Neural cell (in vitro differentiated cells): ENCODE data around the gene NR0B1. TPM values are rescaled to one million over a fixed set of nuclear protein-coding genes. Genes with fewer than 3 reads are reported as not detected.

Experiments
- H2AFZ ChIP-seq: fragments of 200-600, 300-800 bp; sonication (generic), shearing (Covaris generic); 2 replicates; pipeline ENCODE4 v1.6.0; 2014; ENCODE audit warnings: low read depth, mild to moderate bottlenecking, antibody characterized with exemption, low read length, moderate library complexity
- H3F3A ChIP-seq: fragments of 200-600 bp; shearing (Covaris generic); 2 replicates; pipeline ENCODE4 v1.6.1; 2016; ENCODE audit warnings: mild to moderate bottlenecking, moderate library complexity, mixed read lengths, antibody characterized with exemption, low read length; ENCODE audit not compliant: insufficient read depth, poor library complexity, severe bottlenecking
- H3K27ac ChIP-seq: fragments of 200-600, 300-800 bp; sonication (generic), shearing (Covaris generic); 2 replicates; pipeline ENCODE4 v1.5.1; 2014; ENCODE audit warnings: mild to moderate bottlenecking, low read length, moderate library complexity
- H3K27me3 ChIP-seq: fragments of 300-800, 200-600 bp; sonication (generic), shearing (Covaris generic); 2 replicates; pipeline ENCODE4 v1.6.0; 2014; ENCODE audit warnings: mild to moderate bottlenecking, low read depth, low read length, moderate library complexity; ENCODE audit not compliant: insufficient read depth
- H3K36me3 ChIP-seq: fragments of 300-800, 200-600 bp; sonication (generic), shearing (Covaris generic); 2 replicates; pipeline ENCODE4 v1.5.1; 2014; ENCODE audit warnings: mild to moderate bottlenecking, antibody characterized with exemption, low read length, moderate library complexity; ENCODE audit not compliant: insufficient read depth
- H3K4me2 ChIP-seq: fragments of 300-800, 200-600 bp; sonication (generic), shearing (Covaris generic); 2 replicates; pipeline ENCODE4 v1.6.0; 2014; ENCODE audit warnings: mild to moderate bottlenecking, low read length
- H3K4me3 ChIP-seq: fragments of 300-800, 200-600 bp; sonication (generic), shearing (Covaris generic); 2 replicates; pipeline ENCODE4 v1.5.1; 2014; ENCODE audit warnings: mild to moderate bottlenecking, low read length, moderate library complexity
- H3K79me2 ChIP-seq: fragments of 200-600 bp; shearing (Covaris generic); replicated peaks from 2 replicates; pipeline ENCODE4 v1.6.0; 2014; ENCODE audit warnings: mild to moderate bottlenecking, low read length, moderate library complexity; ENCODE audit not compliant: insufficient read depth
- H3K9ac ChIP-seq: fragments of 300-800, 200-600 bp; sonication (generic), shearing (Covaris generic); 2 replicates; pipeline ENCODE4 v1.6.1; 2016; ENCODE audit warnings: mild to moderate bottlenecking, low read length, mixed read lengths
- H3K9me2 ChIP-seq: fragments of 200-600 bp; shearing (Covaris generic); 2 replicates; pipeline ENCODE4 v1.6.1; 2016; ENCODE audit warnings: mild to moderate bottlenecking, low read length, mixed read lengths; ENCODE audit not compliant: insufficient read depth
- H3K9me3 ChIP-seq: fragments of 200-600, 300-800 bp; sonication (generic), shearing (Covaris generic); 2 replicates; pipeline ENCODE4 v1.6.1; 2016; ENCODE audit warnings: mild to moderate bottlenecking, mixed run types, low read length, moderate library complexity, mixed read lengths
- H4K20me1 ChIP-seq: fragments of 200-600 bp; shearing (Covaris generic); 2 replicates; pipeline ENCODE4 v1.6.1; 2016; ENCODE audit warnings: mild to moderate bottlenecking, mixed run types; ENCODE audit not compliant: insufficient read depth
- CTCF ChIP-seq: fragments of 450-650 bp; IDR thresholded peaks from 2 replicates; pipeline ENCODE4 v1.5.1; 2014; ENCODE audit warnings: antibody characterized with exemption, mild to moderate bottlenecking, moderate library complexity; ENCODE audit not compliant: poor library complexity, severe bottlenecking
- EP300 ChIP-seq: fragments of 450-650 bp; conservative IDR thresholded peaks from 2 replicates; pipeline ENCODE4 v1.6.1; 2014; ENCODE audit warnings: antibody characterized with exemption, mild to moderate bottlenecking, moderate library complexity; ENCODE audit not compliant: poor library complexity, severe bottlenecking
- EZH2 ChIP-seq: fragments of 200-600, 300-800 bp; shearing (Covaris generic), sonication (generic); IDR thresholded peaks from 2 replicates; pipeline ENCODE4 v1.6.1; 2014; ENCODE audit warnings: antibody characterized with exemption, low read length, borderline replicate concordance, mild to moderate bottlenecking; ENCODE audit not compliant: insufficient read depth, poor library complexity, severe bottlenecking
- MXI1 ChIP-seq: fragments of 450-650 bp; conservative IDR thresholded peaks from 2 replicates; pipeline ENCODE4 v1.6.1; 2014; ENCODE audit warnings: antibody characterized with exemption, mild to moderate bottlenecking; ENCODE audit not compliant: poor library complexity, severe bottlenecking
- POLR2AphosphoS5 ChIP-seq: IDR thresholded peaks from 2 replicates; pipeline ENCODE4 v1.6.1; 2012
- RAD21 ChIP-seq: fragments of 450-650 bp; conservative IDR thresholded peaks from 2 replicates; pipeline ENCODE4 v1.6.1; 2014; ENCODE audit warnings: antibody characterized with exemption, mild to moderate bottlenecking, moderate library complexity
- REST ChIP-seq: IDR thresholded peaks from 2 replicates; pipeline ENCODE4 v1.6.1; 2012; ENCODE audit warnings: borderline replicate concordance
- SMC3 ChIP-seq: fragments of 450-650 bp; conservative IDR thresholded peaks from 2 replicates; pipeline ENCODE4 v1.6.1; 2014; ENCODE audit warnings: antibody characterized with exemption, mild to moderate bottlenecking, moderate library complexity; ENCODE audit not compliant: poor library complexity
- TAF1 ChIP-seq: IDR thresholded peaks from 2 replicates; pipeline ENCODE4 v1.6.1; 2012; ENCODE audit warnings: low read depth
- polyA plus RNA-seq: library from polyadenylated mRNA; depleted of rRNA; stranded (reverse); fragments of >200 nt; gene quantifications from 2 replicates; pipeline ENCODE4 v1.2.3, GENCODE V29; 2014

Gene NR0B1
- polyA plus RNA-seq, 1 donor from 2014 or later = not detected

GRCh38 chrX:30296408-30297254 is 12.6 kb downstream of the NR0B1 start:
- H3F3A ChIP-seq = no peaks in the 10 kb centered on the region
- no peaks in the 10 kb centered on the region for H3K9me2 ChIP-seq
- no peak for TF ChIP-seq EZH2
- no peak for TF ChIP-seq RAD21
- no peak for TF ChIP-seq REST
- no peak for TF ChIP-seq EP300
- TF ChIP-seq CTCF = no peak
- TF ChIP-seq POLR2AphosphoS5 = no peak
- TF ChIP-seq TAF1 = no peak
- TF ChIP-seq SMC3 = no peak
- no peak for TF ChIP-seq MXI1
- no peaks in the 10 kb centered on the region for H3K79me2 ChIP-seq
- no peaks in the 10 kb centered on the region for H3K27me3 ChIP-seq
- H3K4me3 ChIP-seq = no peak overlapping the region
- H3K9ac ChIP-seq = no peak overlapping the region
- no peak overlapping the region for H2AFZ ChIP-seq
- H3K27ac ChIP-seq = no peak overlapping the region
- H3K36me3 ChIP-seq = no peaks in the 10 kb centered on the region
- no peaks in the 10 kb centered on the region for H3K9me3 ChIP-seq
- H4K20me1 ChIP-seq = no peaks in the 10 kb centered on the region
- no peak overlapping the region for H3K4me2 ChIP-seq

GRCh38 chrX:30283456-30284200 is 25.6 kb downstream of the NR0B1 start:
- Histone ChIP-seq H3K4me2 (no peak overlapping the region), H3F3A (no peaks in the 10 kb centered on the region), H3K27me3 (no peaks in the 10 kb centered on the region), H3K9me2 (no peaks in the 10 kb centered on the region), H3K9me3 (no peaks in the 10 kb centered on the region), H2AFZ (no peak overlapping the region), H4K20me1 (no peaks in the 10 kb centered on the region), H3K79me2 (no peaks in the 10 kb centered on the region), H3K9ac (no peak overlapping the region), H3K4me3 (no peak overlapping the region), H3K27ac (no peak overlapping the region), H3K36me3 (no peaks in the 10 kb centered on the region)
- TF ChIP-seq EP300 = no peak
- TF ChIP-seq CTCF = no peak
- no peak for TF ChIP-seq REST
- TF ChIP-seq RAD21 = no peak
